ENCODE measurements around the gene C1orf87. TPM values are rescaled to one million over a fixed set of nuclear protein-coding genes. Genes with fewer than 3 reads are reported as not detected.

Gene C1orf87
- total RNA-seq, 1 donor: not detected

GRCh38 chr1:60111118-60111517 lies 37.5 kb upstream of the C1orf87 start:
- TF ChIP-seq CTCF (IDR thresholded peaks at IDR 0.05; ENCODE audit: insufficient read depth, low read depth, low read length): no peak
- no peak for DNase-seq (ENCODE audit: low read depth)
- H3K4me3 ChIP-seq (ENCODE audit: low read depth, low read length): no peak overlapping the region

GRCh38 chr1:60108196-60108595 lies 34.6 kb upstream of the C1orf87 start:
- no peak overlapping the region for H3K4me3 ChIP-seq (ENCODE audit: low read depth, low read length)
- no peak for TF ChIP-seq CTCF (IDR thresholded peaks at IDR 0.05; ENCODE audit: insufficient read depth, low read depth, low read length)
- no peak for DNase-seq (ENCODE audit: low read depth)

GRCh38 chr1:60103186-60103585 lies 29.6 kb upstream of the C1orf87 start:
- no peak for TF ChIP-seq CTCF (IDR thresholded peaks at IDR 0.05; ENCODE audit: insufficient read depth, low read depth, low read length)

DNA sequence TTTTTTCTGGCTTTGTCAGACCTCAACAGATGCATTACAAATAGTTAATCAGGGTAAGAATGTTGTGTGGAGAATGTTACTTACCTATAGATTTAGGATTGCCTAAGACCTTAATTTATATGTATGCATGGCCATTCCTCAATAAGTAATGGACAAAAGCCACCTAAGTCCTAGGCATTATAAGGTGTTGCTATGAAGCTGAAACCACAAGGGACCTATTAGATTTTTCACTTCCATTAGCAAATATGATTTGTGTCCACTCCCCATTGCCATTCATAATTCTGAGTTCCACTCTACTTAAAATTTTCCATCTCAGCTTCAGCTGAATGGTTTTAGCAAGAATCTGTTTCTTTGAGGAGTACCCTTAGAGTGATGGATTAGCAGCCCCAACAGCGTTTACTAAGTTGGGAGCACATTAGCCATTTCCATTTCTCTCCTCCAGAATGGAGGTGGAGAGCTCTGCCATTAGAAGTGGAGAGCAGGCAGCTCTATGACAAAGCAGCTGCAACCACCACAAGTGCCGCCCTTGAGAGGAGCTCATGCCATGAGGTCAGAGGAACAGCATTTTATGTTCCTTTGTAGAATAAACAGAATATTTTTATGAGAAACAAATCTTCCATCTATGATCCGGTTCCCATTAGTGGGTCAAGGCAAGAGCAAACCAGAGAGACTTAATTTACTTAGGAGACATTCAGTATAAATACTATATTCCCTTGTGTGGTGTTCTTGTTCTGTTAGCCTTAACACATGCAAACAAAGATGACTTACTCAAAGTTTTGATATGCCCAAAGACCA lies 28.9 kb upstream of the C1orf87 start:
- no peak overlapping the region for H3K4me3 ChIP-seq (ENCODE audit: low read depth, low read length)
- TF ChIP-seq CTCF (IDR thresholded peaks at IDR 0.05; ENCODE audit: insufficient read depth, low read depth, low read length): no peak
- peak; percentile 15 for DNase-seq (ENCODE audit: low read depth)

More at GRCh38 chr1:60103186-60103585, 29.6 kb upstream of the C1orf87 start:
- DNase-seq (ENCODE audit: low read depth): no peak
- no peak overlapping the region for H3K4me3 ChIP-seq (ENCODE audit: low read depth, low read length)

DNA sequence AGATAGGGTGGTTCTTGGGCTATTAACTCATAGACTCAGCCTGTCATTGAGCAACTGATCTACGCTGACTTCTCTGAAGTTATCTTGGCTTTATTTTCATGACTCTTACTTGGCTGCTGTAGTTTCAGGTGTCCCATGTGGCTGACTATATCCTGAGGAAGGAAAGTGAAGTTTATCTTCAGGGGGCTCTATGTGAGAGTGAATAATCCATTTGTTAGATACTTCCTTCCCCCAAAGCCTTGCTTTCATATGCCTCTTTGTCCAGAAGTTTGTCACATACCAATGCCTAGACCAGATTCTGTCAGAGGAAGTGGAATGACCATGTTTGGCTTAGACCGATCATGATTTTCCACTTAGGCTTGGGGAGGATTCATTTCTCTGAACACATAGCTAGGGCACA lies 27.9 kb upstream of the C1orf87 start:
- no peak for TF ChIP-seq CTCF (IDR thresholded peaks at IDR 0.05; ENCODE audit: insufficient read depth, low read depth, low read length)
- no peak for DNase-seq (ENCODE audit: low read depth)

GRCh38 chr1:60091195-60091715 lies 17.7 kb upstream of the C1orf87 start:
- no peak for TF ChIP-seq CTCF (IDR thresholded peaks at IDR 0.05; ENCODE audit: insufficient read depth, low read depth, low read length)
- H3K4me3 ChIP-seq (ENCODE audit: low read depth, low read length): no peak overlapping the region
- DNase-seq (ENCODE audit: low read depth): no peak

More for the DNA sequence above, 27.9 kb upstream of the C1orf87 start:
- H3K4me3 ChIP-seq (ENCODE audit: low read depth, low read length): no peak overlapping the region
